ENCODE data around the gene TYW1. TPM values are rescaled to one million over a fixed set of nuclear protein-coding genes. Genes with fewer than 3 reads are reported as not detected.
"Not testable (repeated sequence)": the region's sequence is repeated elsewhere in the genome, so short reads cannot be mapped to it uniquely, and the experiment has no call there.

TYW1 gene
- total RNA-seq, 1 donor from 2014 or later, result 23.1 TPM

- not testable (repeated sequence) for H3K4me3 Mint-ChIP-seq; H3K4me3 ChIP-seq; H4K20me1 ChIP-seq (ENCODE audit: low read depth); H3K9ac ChIP-seq; H3K9me3 ChIP-seq (ENCODE audit: low read depth); H3K4me1 ChIP-seq; H3K36me3 Mint-ChIP-seq; H3K9me3 Mint-ChIP-seq; DNase-seq (ENCODE audit: low spot score); H3K27ac ChIP-seq; H3K36me3 ChIP-seq; H3K4me1 Mint-ChIP-seq; H3K79me2 ChIP-seq (ENCODE audit: low read depth); H3F3A ChIP-seq (ENCODE audit: low read depth); H3K4me2 ChIP-seq; H3K27me3 Mint-ChIP-seq (ENCODE audit: insufficient read depth, low read depth); H3K27ac Mint-ChIP-seq; H2AFZ ChIP-seq (replicated peaks); H3K27me3 ChIP-seq
Observed at GRCh38 chr7:67196176-67196575, 199.5 kb downstream of the TYW1 start.

GRCh38 chr7:67198865-67199526, 202.4 kb downstream of the TYW1 start:
- H3K4me3 ChIP-seq; H3K4me1 ChIP-seq; H3K4me1 Mint-ChIP-seq; H3K27me3 ChIP-seq; H3K4me3 Mint-ChIP-seq; H3K36me3 Mint-ChIP-seq; DNase-seq (ENCODE audit: low spot score); H3K36me3 ChIP-seq; H3F3A ChIP-seq (ENCODE audit: low read depth); H3K4me2 ChIP-seq; H3K9me3 ChIP-seq (ENCODE audit: low read depth); H3K9me3 Mint-ChIP-seq; H3K27ac Mint-ChIP-seq; H2AFZ ChIP-seq (replicated peaks); H3K27ac ChIP-seq; H3K9ac ChIP-seq; H4K20me1 ChIP-seq (ENCODE audit: low read depth); H3K79me2 ChIP-seq (ENCODE audit: low read depth); H3K27me3 Mint-ChIP-seq (ENCODE audit: insufficient read depth, low read depth): not testable (repeated sequence)

- not testable (repeated sequence) for H3K4me1 Mint-ChIP-seq; DNase-seq (ENCODE audit: low spot score); H3K27me3 ChIP-seq; H3K36me3 ChIP-seq; H3K27me3 Mint-ChIP-seq (ENCODE audit: insufficient read depth, low read depth); H3K4me3 ChIP-seq; H3K4me3 Mint-ChIP-seq; H3K9me3 Mint-ChIP-seq; H3K79me2 ChIP-seq (ENCODE audit: low read depth); H3K4me1 ChIP-seq; H3K4me2 ChIP-seq; H3K36me3 Mint-ChIP-seq; H2AFZ ChIP-seq (replicated peaks); H3K9ac ChIP-seq; H3K27ac Mint-ChIP-seq; H3F3A ChIP-seq (ENCODE audit: low read depth); H3K27ac ChIP-seq; H4K20me1 ChIP-seq (ENCODE audit: low read depth); H3K9me3 ChIP-seq (ENCODE audit: low read depth)
Observed at GRCh38 chr7:67205772-67206171, 209.1 kb downstream of the TYW1 start.

GRCh38 chr7:67206452-67206851, 209.8 kb downstream of the TYW1 start:
- Histone ChIP-seq H3K79me2 (ENCODE audit: low read depth) (no peaks in the 10 kb centered on the region), H3K36me3 (no peaks in the 10 kb centered on the region), H3K4me2 (no peak overlapping the region), H3K4me1 (no peaks in the 10 kb centered on the region), H3K27ac (no peak overlapping the region), H3F3A (ENCODE audit: low read depth) (no peaks in the 10 kb centered on the region), H3K4me3 (no peak overlapping the region), H4K20me1 (ENCODE audit: low read depth) (no peaks in the 10 kb centered on the region), H3K9me3 (ENCODE audit: low read depth) (no peaks in the 10 kb centered on the region), H3K27me3 (no peaks in the 10 kb centered on the region), H2AFZ (replicated peaks) (no peak overlapping the region), H3K9ac (no peak overlapping the region)
- Mint-ChIP-seq H3K27ac (no peak overlapping the region), H3K4me1 (no peaks in the 10 kb centered on the region), H3K9me3 (no peaks in the 10 kb centered on the region), H3K4me3 (no peak overlapping the region), H3K36me3 (peaks cover 7% of the 10 kb centered on the region), H3K27me3 (ENCODE audit: insufficient read depth, low read depth) (no peaks in the 10 kb centered on the region)
- DNase-seq (ENCODE audit: low spot score), result no peak
- no peak for TF ChIP-seq EZH2phosphoT487 (IDR thresholded peaks at IDR 0.05)
- TF ChIP-seq CTCF (IDR thresholded peaks at IDR 0.05), result no peak
- TF ChIP-seq EZH2 (IDR thresholded peaks at IDR 0.05), result no peak

GRCh38 chr7:67208656-67209055, 212.0 kb downstream of the TYW1 start:
- H3K9me3 Mint-ChIP-seq, result not testable (repeated sequence)

More at GRCh38 chr7:67208656-67209055, 212.0 kb downstream of the TYW1 start:
- not testable (repeated sequence) for H2AFZ ChIP-seq (replicated peaks); H4K20me1 ChIP-seq (ENCODE audit: low read depth); H3K4me2 ChIP-seq; H3K9me3 ChIP-seq (ENCODE audit: low read depth); H3K27ac Mint-ChIP-seq; DNase-seq (ENCODE audit: low spot score); H3K27me3 Mint-ChIP-seq (ENCODE audit: insufficient read depth, low read depth); H3K4me1 Mint-ChIP-seq; H3K9ac ChIP-seq; H3K4me3 Mint-ChIP-seq; H3K27ac ChIP-seq; H3K36me3 ChIP-seq; H3K27me3 ChIP-seq; H3K36me3 Mint-ChIP-seq; H3K79me2 ChIP-seq (ENCODE audit: low read depth); H3K4me1 ChIP-seq; H3F3A ChIP-seq (ENCODE audit: low read depth); H3K4me3 ChIP-seq

All from neural progenitor cell (in vitro differentiated cells).